SK-N-DZ (cell line): ENCODE measurements around the gene TRIM66.
"Not testable (repeated sequence)": the region's sequence is repeated elsewhere in the genome, so short reads cannot be mapped to it uniquely, and the experiment has no call there.

Experiments
- DNase-seq: peaks from one replicate; pipeline ENCODE4 v3.0.0-alpha.2; 2015; ENCODE audit warnings: low spot score

Gene TRIM66

DNA sequence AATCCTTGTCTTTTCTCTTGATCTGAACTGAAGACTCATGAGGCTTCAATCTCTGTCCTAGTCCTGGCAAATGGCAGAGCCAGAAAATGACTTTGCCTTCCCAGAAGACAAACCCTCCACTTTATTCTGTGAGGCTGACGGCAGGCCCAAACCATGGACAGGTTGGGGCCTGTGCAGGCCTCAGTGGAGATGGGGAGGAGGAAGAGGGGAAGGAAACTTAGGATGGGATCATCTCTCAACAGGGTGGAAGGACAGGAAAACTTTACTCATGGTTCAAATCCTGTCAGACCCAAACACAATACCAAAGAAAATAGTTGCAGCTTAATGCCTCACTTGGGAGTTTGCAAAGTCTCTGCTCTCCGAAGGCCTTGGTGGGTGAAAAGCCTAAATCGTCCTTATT is 10.0 kb upstream of the TRIM66 start:
- no peak for DNase-seq

- DNase-seq = no peak
Measured at GRCh38 chr11:8691601-8692000, 9.1 kb upstream of the TRIM66 start.

- DNase-seq = no peak
Measured at GRCh38 chr11:8690374-8691342, 8.2 kb upstream of the TRIM66 start.

- no peak for DNase-seq
Measured at GRCh38 chr11:8689726-8690255, 7.3 kb upstream of the TRIM66 start.

GRCh38 chr11:8688414-8689362 is 6.2 kb upstream of the TRIM66 start:
- peak; percentile 99 for DNase-seq

DNA sequence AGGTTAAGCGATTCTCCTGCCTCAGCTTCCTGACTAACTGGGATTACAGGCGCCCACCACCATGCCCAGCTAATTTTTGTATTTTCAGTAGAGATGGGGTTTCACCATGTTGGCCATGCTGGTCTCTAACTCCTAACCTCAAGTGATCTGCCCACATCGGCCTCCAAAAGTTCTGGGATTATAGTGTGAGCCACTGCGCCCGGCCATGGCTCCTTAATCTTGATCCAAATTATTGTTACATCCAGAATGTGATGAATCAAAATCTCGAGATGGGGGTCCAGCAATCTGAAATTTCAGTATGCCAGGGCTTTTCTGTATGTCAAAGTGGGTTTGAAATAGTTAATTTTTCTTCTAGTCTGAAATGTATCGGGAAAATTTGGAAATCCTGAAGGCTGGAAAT is 3.9 kb upstream of the TRIM66 start:
- no peak for DNase-seq

GRCh38 chr11:8685820-8686219 is 3.4 kb upstream of the TRIM66 start:
- no peak for DNase-seq

- DNase-seq = no peak
Measured at GRCh38 chr11:8685306-8685705, 2.8 kb upstream of the TRIM66 start.

- no peak for DNase-seq
Measured at GRCh38 chr11:8684600-8685290, 2.3 kb upstream of the TRIM66 start.

DNA sequence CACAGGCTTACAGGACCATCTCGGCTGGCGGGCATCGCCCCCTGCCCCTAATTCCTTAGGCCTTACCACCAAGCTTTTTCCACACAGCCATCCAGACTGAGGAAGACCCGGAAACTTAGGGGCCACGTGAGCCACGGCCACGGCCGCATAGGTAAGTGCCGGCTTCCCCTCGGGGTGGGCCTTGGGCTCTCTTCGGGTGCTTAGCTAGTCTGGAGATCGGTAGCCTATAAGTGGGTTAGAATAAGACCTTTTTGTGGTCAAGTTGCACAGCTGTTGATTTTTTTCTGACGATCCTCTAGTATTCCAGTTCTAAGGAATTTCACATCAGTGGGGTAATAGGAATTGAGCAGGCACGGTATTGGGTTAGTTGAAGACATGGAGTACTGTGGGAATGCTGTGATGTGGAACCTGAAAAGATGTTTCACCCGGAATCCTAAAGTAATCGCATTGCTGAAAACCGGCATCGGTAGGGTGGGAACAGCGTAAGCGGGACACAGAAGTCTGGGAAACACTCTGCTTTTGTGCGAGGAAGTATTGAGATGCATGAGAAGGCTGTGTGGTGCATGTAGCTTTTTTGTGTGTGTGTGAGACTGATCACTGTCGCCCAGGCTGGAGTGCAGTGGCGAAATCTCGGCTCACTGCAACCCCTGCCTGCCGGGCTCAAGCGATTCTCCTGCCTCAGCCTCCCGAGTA is 796 bp upstream of the TRIM66 start:
- no peak for DNase-seq

DNA sequence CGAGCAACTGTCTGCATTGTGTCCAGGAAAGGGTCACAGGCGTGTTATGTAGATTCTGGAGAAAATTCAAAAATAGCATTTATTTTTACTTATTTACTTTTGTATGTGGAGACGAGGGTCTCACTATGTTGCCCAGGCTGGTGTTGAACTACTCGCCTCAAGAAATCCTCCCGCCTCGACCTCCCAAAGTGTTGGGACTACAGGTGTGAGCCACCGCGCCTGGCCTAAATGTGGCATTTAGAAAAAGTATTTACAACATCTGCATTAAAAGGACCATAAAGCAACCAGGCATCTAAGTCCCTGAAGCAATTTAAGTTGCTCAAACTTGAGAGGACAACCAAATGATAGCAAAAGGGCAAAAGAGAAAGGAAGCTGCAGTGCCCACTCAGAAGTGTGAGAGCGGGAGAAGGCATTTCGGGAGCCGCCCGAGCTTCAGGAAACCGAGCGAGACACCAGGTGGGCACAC is 595 bp downstream of the TRIM66 start:
- DNase-seq = no peak

DNA sequence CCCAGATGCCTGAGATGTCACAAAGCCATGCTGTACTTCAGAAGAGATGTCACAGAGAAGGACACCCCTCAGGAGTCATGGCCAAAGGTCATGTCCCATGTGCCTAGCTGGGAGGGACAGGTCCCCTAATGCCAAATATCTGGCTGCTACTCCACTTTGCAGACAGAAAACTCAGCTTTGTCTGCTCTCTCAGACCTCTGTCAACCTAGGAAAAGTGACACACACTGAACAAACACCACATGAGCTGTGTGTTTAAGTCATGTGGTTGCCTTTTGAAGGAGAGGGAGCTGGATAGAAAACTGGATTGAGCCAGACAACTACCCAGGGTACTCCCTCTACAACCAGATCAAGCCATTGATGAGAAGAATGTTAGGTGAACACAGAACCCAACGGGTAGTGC is 3.5 kb downstream of the TRIM66 start:
- no peak for DNase-seq

DNA sequence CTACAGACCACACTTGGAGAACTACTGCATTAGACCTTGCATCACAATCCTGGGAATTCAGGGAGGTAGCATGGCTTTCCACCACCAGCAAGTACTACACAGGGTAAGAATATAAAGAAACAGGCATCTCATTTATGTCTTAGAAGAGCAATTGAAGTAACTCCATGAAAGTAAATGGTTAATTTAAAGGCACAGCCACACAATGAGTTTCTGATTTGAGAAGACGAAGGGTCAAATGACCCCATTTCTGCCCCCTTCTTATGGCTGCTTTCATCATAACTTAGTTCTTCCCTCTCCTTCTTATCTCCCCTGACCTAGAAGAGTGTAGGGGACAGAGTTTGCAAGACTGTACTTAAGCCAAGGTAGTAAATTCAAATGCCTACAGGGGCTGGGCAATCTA is 6.0 kb downstream of the TRIM66 start:
- no peak for DNase-seq

- no peak for DNase-seq
Measured at GRCh38 chr11:8674859-8675258, 7.6 kb downstream of the TRIM66 start.

GRCh38 chr11:8672346-8672745 is 10.1 kb downstream of the TRIM66 start:
- DNase-seq = no peak

DNA sequence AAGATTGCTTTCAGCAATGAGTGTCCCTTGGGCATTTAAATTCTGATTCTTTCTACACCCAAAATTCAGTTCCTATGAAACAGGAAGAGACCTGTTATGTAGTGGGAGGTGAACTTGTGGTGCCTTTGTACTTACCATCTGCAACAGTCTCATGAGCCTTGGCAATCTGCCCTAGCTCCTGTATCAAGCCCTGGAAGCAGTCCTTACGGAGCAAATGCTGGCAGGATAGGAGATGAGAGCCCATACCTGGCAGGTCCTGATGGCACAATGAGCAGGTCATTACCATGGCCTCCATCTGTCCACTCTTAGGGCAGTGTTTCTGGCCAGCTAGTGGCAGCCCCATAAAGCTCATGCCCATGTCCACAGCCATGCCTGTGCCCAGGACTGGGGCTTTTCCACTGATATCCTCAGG is 10.8 kb downstream of the TRIM66 start:
- DNase-seq = no peak

DNA sequence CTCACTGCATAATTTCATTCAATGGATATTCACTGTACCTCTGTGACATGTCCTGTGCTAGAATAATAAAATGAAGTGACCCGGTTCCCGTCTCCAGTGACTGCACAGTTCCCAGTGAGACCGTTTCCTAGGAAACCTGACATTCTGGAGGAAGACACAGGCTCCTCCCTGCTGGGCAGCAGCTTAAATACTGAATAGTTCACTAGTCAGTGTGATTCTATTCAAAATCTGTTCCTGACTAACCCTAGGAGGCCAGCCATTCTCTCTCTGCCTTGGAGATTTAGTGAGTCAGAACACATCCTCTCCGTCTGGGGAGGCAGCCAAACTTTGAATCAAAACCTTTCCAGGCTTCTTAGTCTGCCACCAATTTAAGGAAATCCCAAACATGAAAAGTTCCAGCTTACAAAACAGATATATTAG is 11.3 kb downstream of the TRIM66 start:
- no peak for DNase-seq

- not testable (repeated sequence) for DNase-seq
Measured at GRCh38 chr11:8670081-8670480, 12.4 kb downstream of the TRIM66 start.

DNA sequence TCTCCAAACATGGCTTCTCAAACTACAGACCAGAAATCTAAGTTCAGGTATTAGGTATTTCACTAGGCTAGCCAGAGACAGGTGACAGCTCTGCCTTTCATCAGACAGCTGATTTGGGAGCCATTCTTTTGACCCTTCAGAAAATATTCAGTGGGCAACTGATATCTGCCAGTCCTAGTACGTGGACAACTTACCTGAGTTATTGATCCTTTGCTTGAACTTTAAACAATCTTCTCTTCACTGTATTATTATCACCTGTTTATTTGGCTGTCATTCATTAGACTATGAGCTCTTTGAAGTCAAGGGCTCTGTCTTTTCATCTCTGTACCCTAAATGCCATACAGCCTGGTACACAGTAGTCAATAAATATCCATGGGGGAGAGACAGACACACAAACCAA is 17.2 kb downstream of the TRIM66 start:
- DNase-seq = no peak

DNA sequence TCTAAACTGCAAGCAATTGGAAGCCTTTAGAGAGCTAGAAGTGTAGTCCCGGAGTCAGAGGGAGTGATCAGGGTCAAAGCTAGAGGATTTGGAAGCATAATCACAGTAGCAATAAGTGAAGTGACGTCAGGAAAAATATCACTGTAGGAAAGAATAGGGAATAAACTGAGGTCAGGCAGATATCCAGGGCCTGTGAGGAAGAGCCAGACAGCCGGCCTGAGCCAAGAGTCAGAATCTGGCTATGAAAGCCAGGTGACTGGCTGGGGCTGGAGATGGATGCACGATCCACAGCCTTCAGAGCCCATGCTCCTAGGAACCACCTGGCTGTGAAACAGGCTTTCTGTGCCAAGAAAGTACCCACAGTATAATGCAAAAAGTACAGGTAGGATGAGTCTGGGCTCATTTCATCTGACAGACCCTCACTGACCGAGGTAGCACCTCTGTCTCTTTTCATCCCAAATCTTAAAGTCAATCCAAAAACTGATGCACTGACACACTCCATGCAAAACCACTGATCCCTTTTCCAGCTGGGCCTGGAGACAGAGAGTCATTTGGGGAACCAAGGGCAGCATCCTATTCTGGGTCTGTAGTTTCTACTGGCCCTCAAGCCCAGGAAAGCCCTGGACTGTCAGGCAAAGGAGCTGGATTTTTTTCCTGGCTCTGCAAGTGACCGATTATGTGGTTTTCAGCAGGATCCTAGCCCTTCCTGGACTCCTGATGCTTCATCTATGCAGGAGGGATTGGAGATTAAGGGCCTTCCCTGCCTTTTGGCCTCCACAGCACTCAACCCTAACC is 21.3 kb downstream of the TRIM66 start:
- no peak for DNase-seq
